OCI-LY1 (cell line): ENCODE measurements around the gene NATD1.

Experiments used
- H2AFZ ChIP-seq: fragments of 200-600 bp; sonication (generic), shearing (Covaris generic); 2 replicates; pipeline ENCODE4 v1.6.0; 2014; ENCODE audit warnings: antibody characterized with exemption, mild to moderate bottlenecking, low read length
- H3F3A ChIP-seq: fragments of 200-600 bp; sonication (generic), shearing (Covaris generic); 2 replicates; pipeline ENCODE4 v1.6.0; 2014; ENCODE audit warnings: mild to moderate bottlenecking, antibody characterized with exemption, low read length, moderate library complexity; ENCODE audit not compliant: insufficient read depth
- H3K27ac ChIP-seq: fragments of 200-600 bp; sonication (generic); 2 replicates; pipeline ENCODE4 v1.5.1; 2014; ENCODE audit warnings: low read length, mixed run types, mild to moderate bottlenecking, low read depth; ENCODE audit not compliant: poor library complexity, severe bottlenecking
- H3K27me3 ChIP-seq: fragments of 200-600 bp; sonication (generic); 2 replicates; pipeline ENCODE4 v1.6.0; 2014; ENCODE audit warnings: antibody characterized with exemption, mild to moderate bottlenecking, low read length, moderate library complexity; ENCODE audit not compliant: insufficient read depth
- H3K36me3 ChIP-seq: fragments of 200-600 bp; sonication (generic); 2 replicates; pipeline ENCODE4 v1.6.1; 2014; ENCODE audit warnings: mild to moderate bottlenecking, antibody characterized with exemption, low read length, moderate library complexity, mixed read lengths; ENCODE audit not compliant: insufficient read depth
- H3K4me1 ChIP-seq: fragments of 200-600 bp; sonication (generic); 2 replicates; pipeline ENCODE4 v1.5.1; 2014; ENCODE audit warnings: mild to moderate bottlenecking, low read length, moderate library complexity; ENCODE audit not compliant: insufficient read depth, severe bottlenecking
- H3K4me2 ChIP-seq: fragments of 200-600 bp; sonication (generic), shearing (Covaris generic); 2 replicates; pipeline ENCODE4 v1.6.1; 2014; ENCODE audit warnings: low read length
- H3K4me3 ChIP-seq: fragments of 200-600 bp; sonication (generic); 2 replicates; pipeline ENCODE4 v1.5.1; 2014; ENCODE audit warnings: low read length, low read depth, mild to moderate bottlenecking, mixed read lengths; ENCODE audit not compliant: poor library complexity, severe bottlenecking
- H3K79me2 ChIP-seq: fragments of 200-600 bp; shearing (Covaris generic); 2 replicates; pipeline ENCODE4 v1.6.1; 2016; ENCODE audit warnings: mixed run types, low read length, mixed read lengths; ENCODE audit not compliant: insufficient read depth
- H3K9ac ChIP-seq: fragments of 200-600 bp; sonication (generic), shearing (Covaris generic); 2 replicates; pipeline ENCODE4 v1.6.1; 2014; ENCODE audit warnings: mild to moderate bottlenecking, low read length, mixed read lengths
- H3K9me2 ChIP-seq: fragments of 200-600 bp; sonication (generic), shearing (Covaris generic); 2 replicates; pipeline ENCODE4 v1.6.1; 2014; ENCODE audit warnings: low read depth, mild to moderate bottlenecking, low read length, mixed read lengths
- H3K9me3 ChIP-seq: fragments of 200-600 bp; shearing (Covaris generic); 2 replicates; pipeline ENCODE4 v1.6.1; 2014; ENCODE audit warnings: low read length, mixed read lengths
- H4K20me1 ChIP-seq: fragments of 200-600 bp; sonication (generic), shearing (Covaris generic); 2 replicates; pipeline ENCODE4 v1.6.0; 2016; ENCODE audit warnings: mild to moderate bottlenecking, low read length; ENCODE audit not compliant: insufficient read depth
- CTCF ChIP-seq: fragments of 200-600 bp; sonication (generic), shearing (Covaris generic); IDR thresholded peaks from 2 replicates; pipeline ENCODE4 v1.5.1; 2017; ENCODE audit warnings: mild to moderate bottlenecking, antibody characterized with exemption, low read length, moderate library complexity, mixed read lengths
- EZH2 ChIP-seq: fragments of 200-600 bp; sonication (generic), shearing (Covaris generic); IDR thresholded peaks from 2 replicates; pipeline ENCODE4 v1.8.0; 2017; ENCODE audit warnings: borderline replicate concordance, mixed run types, mild to moderate bottlenecking, antibody characterized with exemption, low read length, moderate library complexity, mixed read lengths

NATD1 gene

GRCh38 chr17:21283482-21284318 is 30.5 kb upstream of the NATD1 start:
- Histone ChIP-seq H3F3A (0 out of 2 replicates have a peak, but pooled peaks cover 4% of the 10 kb centered on the region), H3K4me1 (peaks cover 44% of the 10 kb centered on the region), H3K9ac (peak overlapping the region; percentile 40; the same call in 1 of the 2 replicates), H3K79me2 (peaks cover 20% of the 10 kb centered on the region), H3K27ac (no peak overlapping the region), H3K36me3 (no peaks in the 10 kb centered on the region), H3K27me3 (no peaks in the 10 kb centered on the region), H4K20me1 (no peaks in the 10 kb centered on the region), H2AFZ (no peak overlapping the region), H3K9me2 (no peaks in the 10 kb centered on the region), H3K4me2 (peak overlapping the region; percentile 68), H3K9me3 (no peaks in the 10 kb centered on the region), H3K4me3 (peak overlapping the region; percentile 93)
- TF ChIP-seq EZH2 (no peak), CTCF (no peak)

- H3K9me2 ChIP-seq: no peaks in the 10 kb centered on the region
- H3K4me1 ChIP-seq: peaks cover 43% of the 10 kb centered on the region
- no peaks in the 10 kb centered on the region for H3K36me3 ChIP-seq
- no peak overlapping the region for H3K4me3 ChIP-seq
- H2AFZ ChIP-seq: no peak overlapping the region
- peaks cover 18% of the 10 kb centered on the region for H3K79me2 ChIP-seq
- TF ChIP-seq EZH2: no peak
- TF ChIP-seq CTCF: no peak
- no peaks in the 10 kb centered on the region for H3K27me3 ChIP-seq
- H3K9ac ChIP-seq: no peak overlapping the region
- H4K20me1 ChIP-seq: no peaks in the 10 kb centered on the region
- no peak overlapping the region for H3K27ac ChIP-seq
- H3F3A ChIP-seq: 0 out of 2 replicates have a peak, but pooled peaks cover 4% of the 10 kb centered on the region
- no peak overlapping the region for H3K4me2 ChIP-seq
- H3K9me3 ChIP-seq: no peaks in the 10 kb centered on the region
Observed at GRCh38 chr17:21282850-21283249, 29.6 kb upstream of the NATD1 start.

- no peaks in the 10 kb centered on the region for H3K9me2 ChIP-seq
- H3K9me3 ChIP-seq: no peaks in the 10 kb centered on the region
- H3K27me3 ChIP-seq: no peaks in the 10 kb centered on the region
- no peak overlapping the region for H3K4me3 ChIP-seq
- H4K20me1 ChIP-seq: no peaks in the 10 kb centered on the region
- H3K36me3 ChIP-seq: no peaks in the 10 kb centered on the region
- no peak overlapping the region for H3K27ac ChIP-seq
- H3K79me2 ChIP-seq: peaks cover 18% of the 10 kb centered on the region
- H3K4me2 ChIP-seq: no peak overlapping the region
- H2AFZ ChIP-seq: no peak overlapping the region
- no peak overlapping the region for H3K9ac ChIP-seq
- TF ChIP-seq EZH2: no peak
- no peak for TF ChIP-seq CTCF
- 0 out of 2 replicates have a peak, but pooled peaks cover 1% of the 10 kb centered on the region for H3F3A ChIP-seq
- H3K4me1 ChIP-seq: peaks cover 37% of the 10 kb centered on the region
Observed at GRCh38 chr17:21282231-21282630, 29.0 kb upstream of the NATD1 start.
